Stomach (tissue), 4 donors: ENCODE data around the gene PYGO1.

Experiments used
- CTCF ChIP-seq, 7 experiments: fragments of 450-650 bp in 4 of 7; fragments of 200-600 bp in 3 of 7; sonication (generic) in 3 of 7; IDR thresholded peaks; one replicate each; pipeline ENCODE4 v1.5.1; 2016 to 2019; ENCODE audit warnings: antibody characterized with exemption in 7 of 7, control low read depth in 2 of 7, mild to moderate bottlenecking in 1 of 7
- EP300 ChIP-seq: sonication (generic); formaldehyde crosslinking; IDR thresholded peaks from one replicate; pipeline ENCODE4 v1.6.1; 2017; ENCODE audit warnings: antibody characterized with exemption
- POLR2A ChIP-seq, 4 donors: fragments of 450-650 bp; IDR thresholded peaks; one replicate each; pipeline ENCODE4 v1.6.1; 2016; ENCODE audit warnings: antibody characterized with exemption in 4 of 4, control low read depth in 2 of 4, mild to moderate bottlenecking in 1 of 4, moderate library complexity in 1 of 4
- POLR2AphosphoS5 ChIP-seq, 3 donors: sonication (generic); formaldehyde crosslinking; IDR thresholded peaks; one replicate each; pipeline ENCODE4 v1.6.1; 2016; ENCODE audit warnings: antibody characterized with exemption in 3 of 3

- no peak for TF ChIP-seq POLR2AphosphoS5 (IDR thresholded peaks at IDR 0.05)
- no peak for TF ChIP-seq EP300
- TF ChIP-seq CTCF (IDR thresholded peaks at IDR 0.05) = no peak
- TF ChIP-seq POLR2A (IDR thresholded peaks at IDR 0.05) = no peak
These were observed 93.2 kb downstream of the PYGO1 start for GRCh38 chr15:55494931-55495330.
